ENCODE measurements around the gene ACP2.

- TF ChIP-seq CTCF (IDR thresholded peaks at IDR 0.05; ENCODE audit: poor library complexity) (no peak), EZH2phosphoT487 (IDR thresholded peaks at IDR 0.05; ENCODE audit: low read depth, severe bottlenecking, unreplicated experiment) (no peak), EZH2 (IDR thresholded peaks at IDR 0.05; ENCODE audit: borderline replicate concordance) (no peak)
Measured at GRCh38 chr11:47253660-47254059, 5.0 kb upstream of the ACP2 start.

Measured in hepatocyte (in vitro differentiated cells).